ENCODE data around the gene SLC66A1.
"Not testable (repeated sequence)": the region's sequence is repeated elsewhere in the genome, so short reads cannot be mapped to it uniquely, and the experiment has no call there.

SLC66A1 gene

DNA sequence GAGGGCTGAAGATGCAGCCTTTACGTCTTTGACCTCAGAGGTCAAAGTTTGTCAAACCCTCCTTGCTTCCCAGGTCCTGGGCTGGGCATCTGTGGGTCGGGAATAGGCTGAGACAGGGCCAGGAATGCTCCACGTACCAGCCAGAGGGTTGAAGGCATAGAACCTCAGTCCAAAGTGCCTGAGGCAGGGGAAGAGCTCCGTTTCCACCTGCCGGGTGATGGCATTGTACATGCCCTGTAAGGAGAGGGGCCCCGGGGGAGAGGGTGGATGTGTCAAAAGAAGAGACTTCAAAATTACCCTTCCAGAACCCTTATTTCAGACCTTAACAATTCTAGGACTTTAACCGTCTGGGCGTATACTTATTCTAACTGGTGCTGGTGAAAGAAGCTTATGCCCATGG lies 27.2 kb upstream of the SLC66A1 start:
- Histone ChIP-seq H3K9ac (ENCODE audit: low read length) (no peak overlapping the region), H3K9me3 (ENCODE audit: control insufficient read depth, low read depth, low read length) (no peaks in the 10 kb centered on the region), H3K27ac (ENCODE audit: low read length) (no peak overlapping the region), H3K27me3 (ENCODE audit: control insufficient read depth, insufficient read depth, low read length) (peaks cover 26% of the 10 kb centered on the region), H3K4me1 (ENCODE audit: control insufficient read depth, low read depth, low read length) (no peaks in the 10 kb centered on the region), H3K36me3 (ENCODE audit: control insufficient read depth, low read depth, low read length) (no peaks in the 10 kb centered on the region), H3K4me3 (ENCODE audit: low read length) (no peak overlapping the region)

DNA sequence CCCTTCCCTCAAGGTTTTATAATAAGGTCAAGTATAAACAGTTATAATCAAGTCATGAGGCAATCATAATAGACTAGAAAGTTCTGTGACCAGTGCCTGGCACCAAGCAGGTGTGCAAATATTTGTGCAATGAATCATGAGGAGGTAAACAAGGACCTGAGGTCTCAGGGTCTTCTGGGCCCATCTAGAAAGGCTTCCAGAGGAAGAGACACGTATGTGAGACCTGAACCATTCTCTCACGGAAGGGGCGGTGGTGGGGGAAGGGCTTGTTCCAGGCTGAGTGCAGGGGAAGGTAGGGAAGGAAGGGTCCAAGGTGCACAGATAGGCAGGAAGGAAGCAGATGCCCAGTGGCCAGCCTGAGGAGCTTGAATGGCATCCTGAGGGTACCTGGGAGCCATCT lies 26.8 kb upstream of the SLC66A1 start:
- peaks cover 31% of the 10 kb centered on the region for H3K27me3 ChIP-seq (ENCODE audit: control insufficient read depth, insufficient read depth, low read length)
- H3K4me3 ChIP-seq (ENCODE audit: low read length); H3K36me3 ChIP-seq (ENCODE audit: control insufficient read depth, low read depth, low read length); H3K4me1 ChIP-seq (ENCODE audit: control insufficient read depth, low read depth, low read length); H3K9me3 ChIP-seq (ENCODE audit: control insufficient read depth, low read depth, low read length); H3K27ac ChIP-seq (ENCODE audit: low read length); H3K9ac ChIP-seq (ENCODE audit: low read length): not testable (repeated sequence)

DNA sequence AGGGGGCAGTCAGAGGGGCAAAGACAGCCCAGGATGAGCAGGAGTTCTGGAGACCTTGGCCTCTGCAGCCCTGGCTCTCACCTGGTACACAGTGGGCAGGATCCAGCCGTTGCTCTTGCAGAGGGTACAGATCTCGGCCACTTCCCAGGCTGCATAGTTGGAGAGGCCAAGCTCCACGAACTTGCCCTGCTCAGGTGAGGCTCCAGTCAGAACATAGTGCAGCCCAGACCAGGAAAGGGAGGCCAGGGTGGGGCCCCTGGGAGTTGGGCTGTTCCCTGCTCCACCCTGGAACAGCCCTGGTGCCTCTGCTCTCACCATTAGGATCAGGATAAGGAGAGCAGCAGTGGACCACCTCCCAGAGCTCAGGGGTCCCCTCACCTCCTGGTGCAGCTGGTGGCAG lies 26.3 kb upstream of the SLC66A1 start:
- H3K9me3 ChIP-seq (ENCODE audit: control insufficient read depth, low read depth, low read length); H3K36me3 ChIP-seq (ENCODE audit: control insufficient read depth, low read depth, low read length); H3K9ac ChIP-seq (ENCODE audit: low read length); H3K4me3 ChIP-seq (ENCODE audit: low read length); H3K27ac ChIP-seq (ENCODE audit: low read length); H3K4me1 ChIP-seq (ENCODE audit: control insufficient read depth, low read depth, low read length): not testable (repeated sequence)
- peaks cover 31% of the 10 kb centered on the region for H3K27me3 ChIP-seq (ENCODE audit: control insufficient read depth, insufficient read depth, low read length)

DNA sequence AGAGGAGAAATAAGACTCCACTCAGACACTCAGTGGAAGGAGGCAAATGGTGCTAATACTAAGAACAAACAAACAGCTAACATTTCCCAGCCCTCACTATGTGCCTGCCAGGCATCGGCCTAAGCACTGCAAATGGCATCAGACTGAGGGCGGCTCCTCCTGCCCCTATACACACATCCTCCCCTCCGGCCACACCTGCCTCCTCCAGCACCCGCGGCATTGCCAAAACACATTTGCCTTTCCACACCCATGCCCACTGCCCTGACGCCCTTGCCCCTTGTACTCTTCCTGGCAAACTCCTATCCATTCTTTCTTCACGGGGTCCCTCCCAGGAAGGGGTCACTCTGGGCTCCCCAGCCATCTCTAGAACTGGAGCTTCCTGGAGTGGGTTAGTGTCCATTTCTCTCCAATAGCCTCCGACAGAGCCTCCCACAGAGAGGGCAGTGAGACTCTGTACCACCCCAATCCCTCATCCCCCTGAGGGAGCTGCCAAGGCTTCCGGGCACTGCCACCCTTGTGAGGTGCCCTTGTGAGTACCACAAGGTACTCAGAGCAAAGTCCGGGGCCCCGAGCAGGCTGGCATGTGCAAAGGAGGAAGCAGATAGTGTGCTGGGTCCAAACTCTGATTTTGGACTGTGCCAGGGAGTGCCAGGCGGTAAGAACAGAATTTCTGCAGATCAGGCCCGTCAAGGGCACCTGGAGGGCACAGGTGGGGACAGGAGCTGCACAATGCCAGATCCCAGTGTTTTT lies 24.5 kb upstream of the SLC66A1 start:
- Histone ChIP-seq H3K9me3 (ENCODE audit: control insufficient read depth, low read depth, low read length) (no peaks in the 10 kb centered on the region), H3K27me3 (ENCODE audit: control insufficient read depth, insufficient read depth, low read length) (peaks cover 31% of the 10 kb centered on the region), H3K4me3 (ENCODE audit: low read length) (no peak overlapping the region), H3K9ac (ENCODE audit: low read length) (no peak overlapping the region), H3K36me3 (ENCODE audit: control insufficient read depth, low read depth, low read length) (no peaks in the 10 kb centered on the region), H3K4me1 (ENCODE audit: control insufficient read depth, low read depth, low read length) (no peaks in the 10 kb centered on the region), H3K27ac (ENCODE audit: low read length) (no peak overlapping the region)

DNA sequence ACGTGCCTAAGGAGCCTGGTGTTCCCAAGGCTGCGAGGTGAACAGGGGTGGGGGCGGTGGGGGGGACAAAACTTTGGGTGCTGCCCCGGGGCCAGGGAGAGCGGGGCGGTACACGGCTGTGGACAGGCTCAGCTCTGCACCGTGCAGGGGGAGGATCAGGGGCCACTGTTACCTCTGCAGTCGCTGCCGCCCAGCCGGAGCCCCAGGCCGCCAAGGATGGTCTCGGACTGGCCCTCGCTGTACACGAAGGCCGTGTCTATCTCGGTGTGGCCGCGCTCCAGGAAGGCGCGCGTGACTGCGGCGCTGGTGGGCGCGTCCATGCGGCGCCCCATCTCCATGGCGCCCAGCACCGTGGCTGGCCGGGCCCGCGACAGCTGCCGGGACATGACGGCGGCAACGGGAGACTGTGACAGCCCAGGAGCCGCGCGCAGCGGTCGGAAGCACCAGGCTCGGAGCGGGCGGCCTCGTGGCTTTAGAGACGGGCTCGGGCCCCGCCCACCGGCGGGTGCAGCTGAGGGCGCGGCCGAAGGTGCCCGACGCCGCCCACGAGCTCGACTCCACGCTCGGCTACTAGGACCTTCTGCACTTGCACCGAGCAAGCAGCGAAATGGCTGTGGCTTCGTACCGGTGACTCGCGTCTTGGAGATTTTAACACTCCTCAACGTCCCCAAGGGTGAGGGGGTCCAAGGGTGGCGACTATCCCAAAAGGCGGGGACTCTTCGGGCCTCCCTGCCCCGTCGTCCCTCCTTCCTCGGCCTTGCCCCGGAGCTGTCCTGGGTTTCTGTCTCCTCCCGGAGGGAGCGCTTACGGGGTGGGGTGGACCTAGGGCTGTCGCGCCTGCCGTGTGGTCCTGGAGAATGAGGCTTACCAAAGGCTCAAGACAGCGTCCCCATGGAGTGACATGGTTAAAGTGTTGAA lies 23.5 kb upstream of the SLC66A1 start, which contains the start of gene AKR7A3:
TSS of gene AKR7A3 (minus strand) at position 447 of the 918 bp plus-strand sequence. CDS start at position 386, 61 bp downstream.
- H3K27ac ChIP-seq (ENCODE audit: low read length); H3K9me3 ChIP-seq (ENCODE audit: control insufficient read depth, low read depth, low read length); H3K36me3 ChIP-seq (ENCODE audit: control insufficient read depth, low read depth, low read length); H3K4me1 ChIP-seq (ENCODE audit: control insufficient read depth, low read depth, low read length); H3K9ac ChIP-seq (ENCODE audit: low read length): not testable (repeated sequence)
- Histone ChIP-seq H3K4me3 (ENCODE audit: low read length) (peak within 1 kb of the TSS; percentile 51), H3K27me3 (ENCODE audit: control insufficient read depth, insufficient read depth, low read length) (peaks cover 31% of the 10 kb centered on the region)

DNA sequence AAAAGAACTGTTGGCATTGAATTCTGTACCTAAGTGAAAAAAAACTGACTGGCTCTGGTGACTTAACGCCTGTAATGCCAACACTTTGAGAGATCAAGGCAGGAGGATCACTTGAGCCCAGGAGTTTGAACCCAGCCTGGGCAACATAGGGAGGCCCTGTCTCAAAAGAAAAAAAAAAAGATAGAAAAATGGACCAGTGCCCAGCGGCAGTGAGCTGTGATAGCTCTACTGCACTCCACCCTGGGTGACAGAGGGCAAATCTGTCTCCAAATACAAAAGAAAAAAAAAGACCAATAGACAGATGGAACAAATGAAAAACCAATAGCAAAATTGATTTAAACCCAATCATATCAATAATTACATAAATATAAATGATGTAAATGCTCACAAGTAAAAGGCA lies 22.9 kb upstream of the SLC66A1 start:
- H3K4me3 ChIP-seq (ENCODE audit: low read length) = peak overlapping the region; percentile 51
- peaks cover under 1% of the 10 kb centered on the region for H3K9me3 ChIP-seq (ENCODE audit: control insufficient read depth, low read depth, low read length)
- no peak overlapping the region for H3K27ac ChIP-seq (ENCODE audit: low read length)
- H3K27me3 ChIP-seq (ENCODE audit: control insufficient read depth, insufficient read depth, low read length) = peaks cover 31% of the 10 kb centered on the region
- H3K4me1 ChIP-seq (ENCODE audit: control insufficient read depth, low read depth, low read length) = no peaks in the 10 kb centered on the region
- H3K36me3 ChIP-seq (ENCODE audit: control insufficient read depth, low read depth, low read length) = no peaks in the 10 kb centered on the region
- H3K9ac ChIP-seq (ENCODE audit: low read length) = no peak overlapping the region

DNA sequence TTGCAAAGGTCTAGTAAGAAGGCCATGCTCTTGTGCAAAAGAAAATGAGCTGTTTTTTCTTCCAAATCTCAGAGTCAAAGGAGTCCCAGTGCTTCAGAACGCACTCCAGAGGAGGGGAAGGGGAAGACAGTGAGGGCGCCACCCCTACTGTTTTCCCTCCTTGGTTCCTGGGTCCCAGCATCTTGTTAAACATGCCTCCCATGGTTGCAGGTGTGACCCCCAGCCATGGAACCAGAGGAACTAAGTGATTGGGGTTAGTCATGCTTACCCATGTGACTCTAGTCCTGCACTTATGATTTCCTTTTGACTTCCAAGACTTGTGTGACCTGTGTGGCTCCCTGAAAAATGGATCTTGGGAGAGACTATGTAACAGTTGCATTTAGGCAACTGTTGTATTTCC lies 17.5 kb upstream of the SLC66A1 start:
- peaks cover 13% of the 10 kb centered on the region for H3K9me3 ChIP-seq (ENCODE audit: control insufficient read depth, low read depth, low read length)
- H3K36me3 ChIP-seq (ENCODE audit: control insufficient read depth, low read depth, low read length) = no peaks in the 10 kb centered on the region
- peaks cover 7% of the 10 kb centered on the region for H3K27me3 ChIP-seq (ENCODE audit: control insufficient read depth, insufficient read depth, low read length)
- H3K27ac ChIP-seq (ENCODE audit: low read length) = no peak overlapping the region
- no peaks in the 10 kb centered on the region for H3K4me1 ChIP-seq (ENCODE audit: control insufficient read depth, low read depth, low read length)
- no peak overlapping the region for H3K4me3 ChIP-seq (ENCODE audit: low read length)
- no peak overlapping the region for H3K9ac ChIP-seq (ENCODE audit: low read length)

DNA sequence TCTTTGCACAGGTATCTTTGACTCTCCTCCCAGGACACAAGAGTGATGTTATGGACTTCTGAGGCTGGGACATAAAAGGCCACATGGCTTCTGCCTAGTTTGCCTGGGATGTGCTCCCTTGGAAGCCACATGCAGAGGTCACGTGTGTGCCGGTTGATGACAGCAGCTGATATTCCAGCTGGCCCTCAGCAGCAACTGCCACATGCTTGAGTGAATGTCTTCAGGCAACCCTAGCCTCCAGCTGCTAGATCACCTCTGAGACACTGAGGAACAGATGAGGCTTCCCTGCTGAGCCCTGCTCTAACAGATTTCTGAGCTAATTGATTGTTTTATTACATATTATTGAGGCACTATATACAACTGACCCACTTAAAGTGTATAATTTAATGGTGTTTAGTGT lies 11.9 kb upstream of the SLC66A1 start:
- no peak overlapping the region for H3K27ac ChIP-seq (ENCODE audit: low read length)
- H3K9ac ChIP-seq (ENCODE audit: low read length) = no peak overlapping the region
- no peaks in the 10 kb centered on the region for H3K4me1 ChIP-seq (ENCODE audit: control insufficient read depth, low read depth, low read length)
- H3K36me3 ChIP-seq (ENCODE audit: control insufficient read depth, low read depth, low read length) = peaks cover 17% of the 10 kb centered on the region
- H3K9me3 ChIP-seq (ENCODE audit: control insufficient read depth, low read depth, low read length) = peaks cover 3% of the 10 kb centered on the region
- no peaks in the 10 kb centered on the region for H3K27me3 ChIP-seq (ENCODE audit: control insufficient read depth, insufficient read depth, low read length)
- no peak overlapping the region for H3K4me3 ChIP-seq (ENCODE audit: low read length)

DNA sequence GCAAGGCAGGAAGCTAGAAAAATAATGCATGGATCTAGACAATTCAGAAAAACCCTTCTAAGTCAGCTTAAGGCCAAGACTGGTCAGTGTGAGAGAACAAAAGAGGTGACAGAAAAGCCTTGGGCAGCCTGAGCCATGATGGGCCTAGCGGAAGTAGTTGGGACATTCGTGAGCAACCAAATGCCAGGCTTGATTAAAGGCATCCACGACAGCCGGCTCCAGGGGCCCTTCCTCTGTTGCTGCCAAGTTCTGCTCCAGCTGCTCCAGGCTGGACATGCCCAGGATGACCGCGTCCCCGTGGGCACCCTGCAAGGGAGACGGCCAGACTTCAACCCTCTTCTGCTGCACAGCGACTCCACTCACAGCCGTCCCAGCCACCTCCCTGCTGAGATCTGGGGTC lies 8.0 kb upstream of the SLC66A1 start:
- H3K36me3 ChIP-seq (ENCODE audit: control insufficient read depth, low read depth, low read length) = peaks cover 48% of the 10 kb centered on the region
- not testable (repeated sequence) for H3K4me1 ChIP-seq (ENCODE audit: control insufficient read depth, low read depth, low read length); H3K27ac ChIP-seq (ENCODE audit: low read length); H3K9me3 ChIP-seq (ENCODE audit: control insufficient read depth, low read depth, low read length); H3K4me3 ChIP-seq (ENCODE audit: low read length); H3K9ac ChIP-seq (ENCODE audit: low read length); H3K27me3 ChIP-seq (ENCODE audit: control insufficient read depth, insufficient read depth, low read length)

DNA sequence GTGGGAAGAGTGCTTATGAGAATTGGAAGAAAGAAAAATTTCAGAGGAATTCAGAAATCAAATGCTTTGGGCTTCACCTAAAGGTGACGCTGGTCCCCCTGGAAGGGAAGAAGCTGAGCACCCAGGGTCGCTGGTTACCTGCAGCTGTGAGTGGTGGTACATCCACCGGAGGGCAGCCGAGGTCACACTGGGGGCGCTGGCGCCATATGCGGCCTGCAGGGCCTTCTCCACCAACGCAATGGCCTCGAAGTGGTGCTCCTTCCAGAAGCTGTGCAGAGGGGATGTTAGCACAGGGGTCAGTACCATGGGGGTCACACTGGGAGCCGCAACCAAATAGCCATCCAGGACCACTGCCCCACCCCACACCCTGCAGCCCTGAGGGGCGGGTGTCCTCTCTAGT lies 6.2 kb upstream of the SLC66A1 start:
- Histone ChIP-seq H3K4me3 (ENCODE audit: low read length) (no peak overlapping the region), H3K9ac (ENCODE audit: low read length) (no peak overlapping the region), H3K9me3 (ENCODE audit: control insufficient read depth, low read depth, low read length) (no peaks in the 10 kb centered on the region), H3K36me3 (ENCODE audit: control insufficient read depth, low read depth, low read length) (peaks cover 48% of the 10 kb centered on the region), H3K27ac (ENCODE audit: low read length) (no peak overlapping the region), H3K27me3 (ENCODE audit: control insufficient read depth, insufficient read depth, low read length) (peaks cover 4% of the 10 kb centered on the region), H3K4me1 (ENCODE audit: control insufficient read depth, low read depth, low read length) (no peaks in the 10 kb centered on the region)

DNA sequence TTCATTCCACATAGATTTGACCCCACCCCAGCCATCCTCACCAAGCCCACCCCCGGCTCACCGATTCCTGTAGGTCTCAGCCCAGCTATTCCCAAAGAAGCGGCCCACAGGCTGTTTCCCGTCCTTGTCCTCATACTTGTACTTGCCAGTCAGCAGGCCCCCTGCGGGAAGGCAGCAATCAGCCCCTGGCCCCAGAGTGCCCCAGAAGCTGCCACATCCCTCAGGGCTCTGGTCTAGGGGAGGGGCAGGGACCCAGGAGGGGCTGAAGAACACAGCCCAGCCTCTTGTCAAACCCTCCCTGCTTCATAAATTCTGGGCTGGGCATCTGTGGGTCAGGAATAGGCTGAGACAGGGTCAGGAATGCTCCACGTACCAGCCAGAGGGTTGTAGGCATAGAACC lies 5.2 kb upstream of the SLC66A1 start:
- Histone ChIP-seq H3K9ac (ENCODE audit: low read length) (no peak overlapping the region), H3K4me3 (ENCODE audit: low read length) (no peak overlapping the region), H3K36me3 (ENCODE audit: control insufficient read depth, low read depth, low read length) (peaks cover 48% of the 10 kb centered on the region), H3K27ac (ENCODE audit: low read length) (no peak overlapping the region), H3K27me3 (ENCODE audit: control insufficient read depth, insufficient read depth, low read length) (peaks cover 11% of the 10 kb centered on the region), H3K4me1 (ENCODE audit: control insufficient read depth, low read depth, low read length) (peaks cover 3% of the 10 kb centered on the region), H3K9me3 (ENCODE audit: control insufficient read depth, low read depth, low read length) (no peaks in the 10 kb centered on the region)
